Renal cortex interstitium (tissue), 11 donors: ENCODE measurements around the gene CCDC24. TPM values are rescaled to one million over a fixed set of nuclear protein-coding genes. Genes with fewer than 3 reads are reported as not detected.

Experiments used
- DNase-seq, 11 donors: peaks; one replicate each; pipeline ENCODE4 v3.0.0-alpha.2; 2013; ENCODE audit warnings: low read depth in 9 of 11, low spot score in 4 of 11; ENCODE audit errors: extremely low read depth in 1 of 11
- polyA plus RNA-seq, 3 donors: library from polyadenylated mRNA; unstranded; fragments of 120-200 nt; gene quantifications; one replicate each; pipeline ENCODE4 v1.2.1, GENCODE V29; 2013; ENCODE audit not compliant: insufficient read length in 3 of 3

The CCDC24 gene
- polyA plus RNA-seq, 3 donors = 14.6 to 27.6 (median 19.3) TPM

DNA sequence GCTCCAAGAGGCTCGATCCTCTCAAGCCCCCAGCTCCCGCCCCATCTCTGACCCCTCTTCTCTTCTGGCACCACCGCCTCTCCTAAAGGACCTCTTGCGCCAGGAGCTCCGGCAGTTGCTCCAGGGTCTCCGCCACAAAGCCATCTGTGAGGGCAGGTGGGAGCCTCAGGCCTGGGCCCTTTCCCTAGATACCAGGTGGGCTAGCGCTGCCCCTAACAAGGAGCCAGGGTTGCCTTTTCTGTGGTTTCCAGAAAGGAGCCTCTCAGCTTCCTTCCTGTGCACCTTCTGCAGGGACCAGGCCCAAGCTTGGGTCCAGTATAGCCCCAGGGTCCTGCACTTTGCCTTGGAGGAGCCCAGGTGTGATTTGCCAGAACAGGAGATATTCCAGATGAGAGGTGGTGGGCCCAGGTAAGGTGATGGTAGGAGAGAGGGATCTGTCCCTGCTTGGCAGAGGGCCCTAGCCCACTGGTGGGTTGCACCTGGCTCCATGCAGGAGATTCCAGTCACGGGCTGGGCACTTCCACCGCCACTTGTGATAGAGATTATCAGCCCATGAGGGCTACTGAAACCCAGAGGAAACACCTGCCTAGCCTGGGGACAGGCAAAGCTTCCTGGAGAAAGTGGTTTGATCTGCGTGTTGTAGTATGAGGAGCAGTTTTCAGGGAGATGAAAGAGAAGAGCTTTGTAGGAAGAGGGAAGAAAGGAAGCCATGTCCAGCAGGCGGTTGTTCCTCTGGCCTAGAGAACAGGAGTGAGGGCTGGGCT lies 1.0 kb downstream of the CCDC24 start:
- no peak for DNase-seq

DNA sequence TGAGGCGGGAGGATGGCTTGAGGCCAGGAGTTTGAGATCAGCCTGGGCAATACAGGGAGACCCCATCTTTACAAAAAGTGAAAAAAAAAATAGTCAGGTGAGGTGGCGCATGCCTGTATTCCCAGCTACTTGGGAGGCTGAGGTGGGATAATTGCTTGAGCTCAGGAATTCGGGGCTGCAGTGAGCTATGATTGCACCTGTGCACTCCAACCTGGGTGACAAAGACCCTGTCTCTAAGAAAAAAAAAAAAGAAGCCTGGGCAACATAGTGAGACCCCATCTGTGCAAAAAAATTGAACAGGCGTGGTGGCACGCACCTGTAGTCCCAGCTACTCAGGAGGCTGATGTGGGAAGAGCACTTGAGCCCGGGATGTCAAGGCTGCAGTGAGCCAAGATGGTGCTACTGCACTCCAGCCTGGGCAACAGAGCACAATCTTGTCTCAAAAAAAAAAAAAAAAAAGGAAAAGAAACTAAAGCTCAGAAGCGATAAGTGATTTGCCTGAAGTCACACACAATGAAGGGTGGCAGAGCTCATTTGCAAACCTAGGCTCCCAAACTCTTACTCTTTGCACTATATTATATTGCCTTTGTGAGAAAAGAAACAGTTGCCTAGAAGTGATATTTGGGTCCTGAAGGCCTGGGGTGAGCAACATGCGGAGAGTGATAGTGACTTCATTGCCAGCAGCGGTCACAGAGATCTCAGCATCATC lies 2.0 kb downstream of the CCDC24 start:
- DNase-seq = no peak

DNA sequence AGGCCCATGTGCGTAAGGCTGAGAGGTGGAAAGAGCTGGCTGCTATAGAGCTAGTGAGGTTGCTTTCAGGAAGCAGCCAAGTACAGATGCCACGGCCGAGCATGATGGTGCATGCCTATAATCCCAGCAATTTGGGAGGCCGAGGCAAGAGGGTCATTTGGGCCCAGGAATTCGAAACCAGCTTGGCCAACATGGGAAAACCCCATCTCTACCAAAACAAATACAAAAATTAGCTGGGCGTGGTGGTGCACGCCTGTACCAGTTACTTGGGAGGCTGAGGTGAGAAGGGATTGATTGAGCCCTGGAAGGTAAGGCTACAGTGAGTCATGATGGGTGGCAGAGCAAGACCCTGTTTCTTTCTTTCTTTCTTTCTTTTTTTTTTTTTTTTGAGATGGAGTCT lies 2.7 kb downstream of the CCDC24 start:
- no peak for DNase-seq

DNA sequence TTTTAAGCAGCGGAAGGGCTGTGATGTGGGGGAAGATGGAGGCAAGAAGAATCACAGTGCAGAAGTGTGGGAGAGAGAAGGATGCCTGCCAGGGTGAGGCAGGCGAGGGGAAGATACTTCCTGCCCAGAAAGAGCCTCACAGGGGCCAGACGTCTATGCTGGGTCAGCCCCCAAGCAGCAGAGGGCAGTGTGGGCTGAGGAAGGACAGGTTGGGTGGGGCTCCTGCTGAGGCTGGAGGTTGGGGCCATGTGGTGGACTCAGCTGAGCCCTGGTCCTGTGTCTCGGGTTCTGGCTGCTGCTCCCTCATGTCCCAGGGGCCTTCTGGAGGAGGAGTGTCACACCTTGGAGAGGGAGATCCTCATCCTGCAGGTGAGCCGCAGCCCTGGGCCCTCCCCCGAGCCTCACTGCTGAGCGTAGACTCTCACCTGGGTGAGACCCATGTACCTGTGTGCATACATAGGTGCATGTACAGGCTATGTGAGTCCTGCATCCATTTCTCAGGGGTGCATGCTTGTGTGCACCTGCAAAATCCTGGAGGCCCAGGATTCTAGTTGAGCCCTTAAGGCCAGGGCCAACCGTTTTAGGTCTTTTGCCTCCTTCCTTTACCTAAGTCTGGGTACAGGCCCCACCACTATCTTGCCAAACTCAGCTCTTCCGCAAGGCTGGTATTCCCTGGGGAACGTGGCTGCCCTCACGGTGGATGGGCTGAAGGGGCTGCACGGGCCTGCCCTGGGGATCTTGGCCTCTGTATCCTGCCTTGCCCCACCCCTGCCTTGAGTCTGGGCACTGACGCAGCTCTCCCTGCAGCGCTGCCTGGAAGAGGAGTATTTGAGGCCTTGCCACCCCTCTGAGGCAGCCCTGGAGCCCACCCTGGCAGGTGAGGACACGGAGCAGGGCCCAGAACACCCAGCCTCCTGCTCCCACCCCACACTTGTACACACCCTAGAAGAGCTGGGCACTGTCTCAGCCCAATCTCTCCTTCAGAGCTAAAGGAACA lies 3.7 kb downstream of the CCDC24 start:
- DNase-seq = no peak

DNA sequence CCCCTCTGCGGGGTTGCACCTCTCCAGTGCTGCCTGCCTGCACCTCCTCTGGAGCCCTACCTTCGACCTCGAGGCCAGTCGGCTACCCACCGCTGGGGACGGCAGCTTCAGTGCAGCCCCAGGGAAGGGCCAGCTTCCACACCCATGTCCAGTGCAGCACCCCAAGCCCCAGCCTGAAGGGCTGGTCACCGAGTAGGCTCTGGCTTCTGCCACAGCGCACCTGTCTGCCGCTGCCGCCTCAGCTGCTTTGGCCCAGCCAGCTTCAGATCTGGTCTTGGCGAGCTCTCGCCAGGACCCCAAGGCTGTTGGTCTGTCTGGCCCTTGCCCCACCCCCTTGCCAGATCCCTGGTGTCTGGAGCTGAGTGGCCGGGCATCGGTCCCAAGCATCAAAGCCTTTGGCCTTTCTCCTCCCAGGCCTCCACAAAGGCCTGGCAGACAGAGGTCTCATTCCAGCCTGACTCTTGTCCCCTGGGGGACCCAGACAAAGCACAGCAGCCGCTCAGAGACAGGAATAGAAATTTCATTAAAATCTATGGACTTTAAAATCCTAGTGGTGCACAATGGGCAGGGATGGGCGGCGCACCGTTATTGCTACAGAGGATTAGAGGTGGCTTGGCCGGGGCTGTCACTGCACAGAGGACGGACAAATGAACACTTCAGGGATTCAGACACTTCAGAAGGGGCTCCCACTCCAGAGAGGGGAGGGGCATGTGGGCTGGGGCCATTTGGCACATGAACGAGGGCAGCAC lies 4.8 kb downstream of the CCDC24 start:
- no peak for DNase-seq

DNA sequence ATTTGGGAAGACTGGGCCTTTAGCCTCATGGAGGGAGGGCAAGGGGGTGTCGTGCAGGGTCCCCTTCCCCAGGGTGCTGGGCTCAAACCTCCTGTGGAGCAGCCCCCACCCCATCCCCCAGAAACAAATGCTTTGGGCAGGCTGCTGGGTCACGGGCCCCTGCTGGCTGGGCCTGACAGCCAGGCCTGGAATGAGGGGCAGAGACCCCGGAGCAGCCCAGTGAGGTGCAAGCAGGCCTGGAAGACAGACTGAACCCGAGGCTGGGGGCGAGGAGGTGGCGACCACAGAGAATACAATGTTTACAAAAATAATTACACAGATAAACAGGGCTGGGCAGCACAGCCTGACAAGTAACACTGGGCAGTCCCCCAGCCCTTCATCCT lies 5.3 kb downstream of the CCDC24 start:
- no peak for DNase-seq

DNA sequence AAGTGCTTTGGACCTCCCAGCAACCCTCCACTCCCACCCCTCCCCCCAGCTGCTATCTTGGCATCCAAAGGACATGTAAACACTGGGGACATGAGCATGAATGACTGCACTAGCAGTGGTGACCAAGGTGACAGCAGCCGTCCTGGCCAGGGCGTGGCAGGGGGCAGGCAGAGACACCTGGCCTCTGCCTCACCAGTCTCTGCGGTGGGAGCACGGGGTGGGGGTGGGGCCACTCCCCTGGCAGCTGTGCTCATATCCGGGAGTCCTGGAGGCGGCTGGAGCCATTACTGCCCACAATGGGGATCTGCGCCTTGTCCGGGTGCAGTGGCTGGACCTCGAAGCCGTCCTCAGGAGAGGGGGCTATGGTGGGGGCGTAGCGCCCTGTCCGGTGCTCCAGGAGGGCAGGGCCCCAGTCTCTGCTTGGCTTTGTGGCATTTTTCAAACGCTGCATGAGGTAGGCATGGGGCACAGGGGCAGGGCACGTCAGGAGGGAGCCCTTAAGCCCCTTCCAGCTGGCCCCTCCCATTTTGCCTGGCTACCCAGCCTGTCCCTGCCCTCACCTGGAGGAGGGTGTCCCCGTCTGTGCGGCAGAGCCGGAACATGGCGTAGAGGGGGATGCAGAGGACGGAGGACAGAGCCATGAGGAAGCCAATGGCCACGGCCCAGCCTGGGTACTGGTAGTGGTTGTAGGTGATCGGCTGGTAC lies 6.0 kb downstream of the CCDC24 start:
- DNase-seq = no peak

DNA sequence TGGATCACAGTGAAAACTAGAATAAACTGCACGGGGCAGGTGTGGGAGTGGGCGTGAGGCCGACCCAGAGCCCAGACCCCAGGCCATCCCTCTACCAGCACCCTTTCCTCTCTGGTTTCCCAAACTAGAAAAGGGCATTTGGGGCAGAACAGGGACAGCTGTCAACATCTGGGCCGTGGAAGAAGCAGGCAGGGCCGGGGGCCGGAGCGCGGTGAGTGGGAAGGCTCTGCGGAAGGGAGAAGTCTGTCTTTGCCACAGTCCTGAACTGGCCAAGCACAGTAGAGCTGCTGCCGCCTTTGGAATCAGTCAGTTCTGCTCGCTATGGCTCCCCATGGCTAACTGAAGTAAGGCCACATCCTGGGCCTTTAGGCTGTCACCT lies 6.6 kb downstream of the CCDC24 start:
- no peak for DNase-seq

DNA sequence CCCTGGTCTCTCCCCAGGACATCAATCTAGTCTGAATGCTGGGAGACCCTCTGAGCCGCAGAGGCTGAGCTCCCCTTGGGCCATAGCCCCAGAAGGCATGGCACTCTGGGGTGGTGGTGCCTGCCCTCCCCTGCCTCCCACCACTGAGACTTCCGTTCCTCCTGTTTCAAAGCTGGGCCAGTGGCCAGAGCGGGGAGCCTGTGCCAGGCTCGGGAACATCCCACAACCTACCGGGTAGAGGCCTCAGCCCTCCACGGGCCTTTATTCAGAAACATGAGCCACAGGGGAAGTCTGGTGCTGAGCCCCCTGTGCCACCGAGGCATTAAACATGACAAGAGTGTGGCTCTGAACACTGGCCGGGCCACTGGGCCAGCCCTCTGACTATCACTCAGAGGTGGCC lies 8.1 kb downstream of the CCDC24 start:
- no peak for DNase-seq

DNA sequence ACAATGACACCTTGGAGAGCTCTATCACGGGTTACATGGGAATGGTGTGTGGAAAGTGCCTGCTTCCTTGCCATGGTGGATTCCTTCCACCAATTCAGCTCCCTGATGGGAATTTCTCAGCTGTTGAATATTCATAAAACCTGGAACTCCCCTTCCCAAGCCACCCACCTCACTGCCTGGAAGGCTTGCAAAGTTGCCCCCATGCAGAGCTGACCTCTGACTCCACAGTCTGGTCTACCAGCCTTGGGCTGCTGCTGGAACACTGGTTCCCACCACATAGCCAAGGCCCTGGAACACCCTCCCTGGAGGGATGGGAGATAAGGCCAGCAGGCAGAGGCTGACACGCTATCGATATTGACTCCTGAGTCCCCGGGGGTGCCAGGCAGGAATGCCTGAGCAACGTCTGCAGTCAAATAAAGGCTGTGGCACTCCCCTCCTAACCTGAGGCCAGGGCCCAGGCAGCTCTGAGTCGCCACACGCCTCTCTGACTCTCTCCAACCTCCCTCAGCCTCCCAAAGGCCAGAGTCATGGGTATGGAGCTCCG lies 8.8 kb downstream of the CCDC24 start:
- no peak for DNase-seq

DNA sequence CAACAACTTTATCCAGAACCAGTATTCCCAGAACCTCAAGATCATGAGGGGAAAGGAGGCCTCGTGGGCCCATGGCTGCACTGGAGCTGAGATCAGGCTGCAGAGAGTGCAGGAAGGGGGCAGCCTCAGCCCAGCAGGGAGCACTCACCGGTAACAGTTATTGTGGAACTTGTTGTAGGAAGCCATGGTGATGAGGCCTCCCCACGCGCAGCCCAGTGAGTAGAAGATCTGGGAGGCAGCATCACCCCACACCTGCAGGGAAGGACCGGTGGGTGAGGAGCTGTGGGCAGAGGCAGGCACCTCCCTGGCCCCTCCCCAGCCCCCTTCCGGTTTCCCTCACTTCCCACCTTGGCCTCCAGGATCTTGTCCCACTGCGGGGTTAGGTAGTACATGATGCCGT lies 10.8 kb downstream of the CCDC24 start:
- DNase-seq = no peak

DNA sequence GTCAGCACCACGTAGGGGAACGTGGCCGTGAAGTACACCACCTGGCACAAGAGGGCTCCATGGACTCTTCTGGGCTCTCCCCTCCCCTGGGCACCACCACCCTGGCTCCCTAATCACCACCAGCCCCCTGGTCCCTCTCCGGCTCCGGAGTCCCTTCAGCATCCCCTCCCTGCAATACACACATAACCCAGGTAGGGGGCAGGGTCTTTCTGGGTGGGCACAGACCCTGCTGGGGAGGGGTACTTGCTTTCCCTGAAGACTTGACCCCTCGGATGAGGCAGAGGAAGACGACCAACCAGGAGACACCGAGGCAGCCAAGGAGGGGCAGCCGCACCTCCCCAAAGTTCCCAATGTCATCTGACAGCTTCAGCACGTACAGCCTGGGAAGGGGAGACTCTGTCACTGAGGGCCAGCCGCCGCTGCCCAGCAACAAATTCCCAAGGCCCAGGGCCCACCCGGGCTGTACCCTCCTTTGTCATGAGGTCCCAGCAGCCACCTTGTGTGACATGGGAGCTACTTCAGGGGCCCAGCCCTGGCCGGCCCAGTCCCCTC lies 11.3 kb downstream of the CCDC24 start:
- DNase-seq = no peak

DNA sequence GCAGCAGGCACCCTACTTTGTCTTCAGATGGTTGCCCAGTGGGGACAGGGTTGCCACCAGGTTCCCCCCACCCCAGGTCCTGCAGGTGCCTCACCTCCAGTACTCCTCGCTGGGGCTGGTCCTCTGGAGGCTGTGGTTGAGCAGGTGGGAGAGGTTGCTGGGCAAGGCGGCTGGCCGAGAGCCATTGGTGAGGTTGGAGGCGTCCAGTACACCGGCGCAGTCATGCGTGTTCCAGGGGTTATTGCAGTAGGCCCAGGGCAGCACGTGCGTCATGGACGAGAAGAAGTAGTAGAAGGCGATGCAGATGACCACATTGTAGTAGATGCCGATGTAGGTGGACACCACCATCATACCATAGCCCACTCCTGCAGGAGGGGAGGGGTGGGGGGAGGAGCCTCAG lies 16.9 kb downstream of the CCDC24 start:
- DNase-seq = no peak

DNA sequence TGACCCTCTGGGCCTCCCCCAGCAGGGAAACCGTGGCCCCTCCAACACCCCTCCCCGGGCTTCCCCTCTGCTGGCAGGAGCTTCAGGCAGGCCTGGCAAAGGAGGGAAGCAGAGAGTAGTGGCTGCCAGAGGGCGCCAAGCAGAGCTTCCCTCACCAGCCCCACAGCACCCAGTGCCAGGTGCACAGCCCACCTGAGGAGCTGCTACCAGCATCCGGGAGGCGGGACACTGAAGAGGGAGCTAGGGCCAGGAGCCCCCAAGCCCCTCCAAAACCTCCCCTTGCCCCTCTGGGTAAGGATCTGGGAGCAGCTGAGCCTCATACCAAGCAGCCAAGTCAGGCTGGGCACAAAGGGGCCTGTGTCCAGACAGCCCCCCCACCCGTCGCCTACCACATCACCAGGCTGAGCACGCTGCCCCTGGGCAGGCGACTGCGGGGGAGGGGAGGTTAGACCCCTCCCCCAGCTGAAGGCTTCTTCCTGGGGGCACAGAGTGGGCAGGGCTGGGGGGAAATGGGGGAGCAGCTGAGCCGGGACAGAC lies 19.6 kb downstream of the CCDC24 start:
- DNase-seq = no peak

DNA sequence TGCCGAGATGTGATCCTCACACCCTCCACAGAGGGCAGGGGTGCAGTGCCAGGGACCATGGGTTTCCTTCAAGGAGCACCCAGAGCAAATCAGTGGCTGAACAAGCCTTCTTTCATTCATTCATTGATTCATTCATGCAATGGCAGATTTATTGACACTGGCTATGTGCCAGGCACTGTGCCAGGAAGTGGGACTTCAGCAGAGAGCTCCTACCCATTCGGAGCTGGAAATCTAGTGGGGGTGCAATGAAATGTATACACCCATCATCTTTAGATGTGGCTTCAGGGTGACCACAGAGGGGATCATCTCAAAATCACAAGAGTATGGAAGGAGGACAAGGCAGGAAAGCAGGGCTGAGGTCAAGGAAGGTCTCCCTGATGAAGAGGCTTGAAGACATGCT lies 21.0 kb downstream of the CCDC24 start:
- no peak for DNase-seq

DNA sequence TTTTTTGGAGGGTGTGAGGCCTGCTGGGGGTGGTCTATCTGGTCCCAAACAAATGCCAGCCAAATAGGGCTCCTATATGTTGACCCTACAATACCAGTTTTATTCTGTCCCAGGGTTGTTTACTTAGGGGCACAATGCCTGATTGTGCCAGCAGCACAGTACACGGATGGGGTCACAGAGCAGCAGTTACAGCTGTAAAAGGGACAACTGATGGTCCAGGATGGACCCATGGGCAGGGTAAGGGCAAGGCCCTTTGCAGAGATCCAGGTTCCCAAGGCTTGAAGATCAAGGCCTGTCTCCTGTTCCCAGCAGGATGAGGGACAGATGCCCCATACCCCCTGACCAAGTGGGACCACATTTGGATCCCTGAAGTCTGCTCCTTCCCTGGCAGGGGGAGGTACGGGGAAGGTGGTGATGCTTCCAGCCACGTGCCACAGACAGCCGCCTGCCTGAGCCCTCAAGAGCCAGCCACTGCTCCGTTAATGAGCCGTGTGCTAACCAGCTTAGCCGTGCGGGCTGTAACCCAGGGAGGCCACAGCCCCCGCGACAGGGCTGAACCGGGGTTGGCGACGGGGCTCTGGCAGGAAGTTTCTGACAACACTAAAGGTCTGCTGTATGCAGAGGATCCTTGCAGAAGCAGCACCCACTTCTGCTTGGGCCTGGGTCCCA lies 21.7 kb downstream of the CCDC24 start:
- peak in 1 of 11 donors; percentile 40 for DNase-seq

DNA sequence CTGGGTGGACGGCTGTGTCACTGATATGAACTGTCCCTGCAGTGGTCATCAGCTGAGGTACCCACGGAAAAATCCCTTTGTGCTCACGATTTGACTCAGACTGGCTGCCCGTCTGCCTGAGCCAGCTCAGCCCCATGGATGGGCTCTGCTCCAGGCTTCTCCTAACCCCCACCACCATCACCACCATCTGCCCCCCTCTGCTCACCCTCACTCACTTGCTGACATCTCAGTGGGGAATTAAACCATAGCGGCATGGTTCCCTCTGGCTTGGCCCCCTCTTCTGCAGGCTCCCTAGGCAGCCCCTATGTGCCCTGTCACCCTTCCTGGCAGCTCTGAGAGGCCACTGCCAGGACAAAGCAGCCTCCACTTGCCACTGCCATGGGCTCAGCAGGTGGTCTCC lies 22.6 kb downstream of the CCDC24 start:
- no peak for DNase-seq
